IPS-18a (cell line): ENCODE results near the gene SH3RF1.

Experiments
- H3K27ac ChIP-seq: one replicate; pipeline ENCODE4 v1.5.1; 2013; ENCODE audit warnings: low read length
- H3K27me3 ChIP-seq: one replicate; pipeline ENCODE4 v1.6.1; 2013; ENCODE audit warnings: mild to moderate bottlenecking, low read length; ENCODE audit not compliant: control insufficient read depth, insufficient read depth
- H3K36me3 ChIP-seq: one replicate; pipeline ENCODE4 v1.6.1; 2013; ENCODE audit warnings: low read depth, low read length; ENCODE audit not compliant: control insufficient read depth
- H3K4me1 ChIP-seq: one replicate; pipeline ENCODE4 v1.6.1; 2013; ENCODE audit warnings: low read depth, low read length; ENCODE audit not compliant: control insufficient read depth
- H3K4me3 ChIP-seq: one replicate; pipeline ENCODE4 v1.5.1; 2013; ENCODE audit warnings: low read length
- H3K9ac ChIP-seq: one replicate; pipeline ENCODE4 v1.6.1; 2013; ENCODE audit warnings: mild to moderate bottlenecking, low read length, moderate library complexity
- H3K9me3 ChIP-seq: one replicate; pipeline ENCODE4 v1.6.1; 2013; ENCODE audit warnings: low read depth, low read length; ENCODE audit not compliant: control insufficient read depth

The SH3RF1 gene

DNA sequence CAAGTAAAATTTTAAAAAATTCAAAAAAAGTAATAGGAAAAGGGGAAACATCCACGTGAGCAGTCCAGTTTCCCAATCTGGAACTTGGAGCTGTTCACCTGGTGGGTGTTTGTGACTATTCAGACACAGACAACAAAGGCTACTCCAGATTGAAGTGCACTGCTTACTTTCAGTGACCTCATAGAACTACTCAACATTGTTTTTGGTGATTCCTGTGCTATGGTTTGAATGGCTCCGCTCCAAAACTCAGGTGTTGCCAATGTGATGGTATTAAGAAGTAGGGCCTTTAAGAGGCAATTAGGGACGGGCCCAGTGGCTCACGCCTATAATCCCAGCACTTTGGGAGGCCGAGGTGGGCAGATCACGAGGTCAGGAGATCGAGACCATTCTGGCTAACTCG, 22.1 kb downstream of the SH3RF1 start:
- Histone ChIP-seq H3K27ac (no peak overlapping the region), H3K9me3 (no peaks in the 10 kb centered on the region), H3K9ac (no peak overlapping the region), H3K36me3 (no peaks in the 10 kb centered on the region), H3K4me1 (peaks cover 44% of the 10 kb centered on the region), H3K27me3 (no peaks in the 10 kb centered on the region), H3K4me3 (no peak overlapping the region)

DNA sequence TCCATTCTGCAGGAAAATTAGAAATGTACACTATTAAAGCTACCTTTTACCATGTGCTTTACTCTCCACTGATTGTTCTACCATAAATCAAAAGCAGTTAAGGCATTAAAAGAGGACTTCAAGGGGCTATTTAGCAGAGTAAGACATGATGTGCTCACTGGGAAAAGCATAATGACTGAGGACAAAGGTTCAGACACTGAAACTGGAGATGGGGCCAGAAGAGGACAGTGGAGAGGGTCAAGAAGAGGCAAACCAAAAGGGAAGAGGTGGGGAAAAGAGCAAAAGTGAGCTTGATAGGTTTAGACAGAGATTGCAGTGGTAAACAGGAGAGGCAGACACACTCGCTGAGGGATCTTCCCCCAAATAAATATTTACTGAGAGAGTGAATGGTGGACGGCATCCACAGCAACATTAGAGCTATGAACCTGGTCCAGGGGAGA, 23.8 kb downstream of the SH3RF1 start:
- Histone ChIP-seq H3K4me3 (no peak overlapping the region), H3K9me3 (no peaks in the 10 kb centered on the region), H3K27me3 (no peaks in the 10 kb centered on the region), H3K36me3 (no peaks in the 10 kb centered on the region), H3K9ac (no peak overlapping the region), H3K27ac (no peak overlapping the region), H3K4me1 (peaks cover 29% of the 10 kb centered on the region)

DNA sequence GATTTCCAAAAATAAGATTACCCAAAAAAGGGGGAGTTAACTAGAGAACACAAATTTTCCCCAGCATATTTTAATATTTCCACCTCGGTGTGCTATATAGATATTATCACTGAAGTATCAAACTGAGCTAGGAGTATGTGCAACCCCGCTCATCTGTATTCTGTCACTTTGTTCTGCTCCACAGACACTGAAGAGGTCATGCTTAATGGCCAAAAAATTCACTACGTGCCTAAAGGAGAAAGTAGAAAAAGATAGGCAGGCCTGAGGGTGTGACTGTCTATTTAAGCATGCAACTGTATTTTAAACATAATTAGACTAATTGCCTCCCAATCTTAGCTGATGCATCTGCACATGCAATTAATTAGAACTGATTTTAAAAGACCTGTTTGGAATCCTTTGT, 24.5 kb downstream of the SH3RF1 start:
- peaks cover 22% of the 10 kb centered on the region for H3K4me1 ChIP-seq

DNA sequence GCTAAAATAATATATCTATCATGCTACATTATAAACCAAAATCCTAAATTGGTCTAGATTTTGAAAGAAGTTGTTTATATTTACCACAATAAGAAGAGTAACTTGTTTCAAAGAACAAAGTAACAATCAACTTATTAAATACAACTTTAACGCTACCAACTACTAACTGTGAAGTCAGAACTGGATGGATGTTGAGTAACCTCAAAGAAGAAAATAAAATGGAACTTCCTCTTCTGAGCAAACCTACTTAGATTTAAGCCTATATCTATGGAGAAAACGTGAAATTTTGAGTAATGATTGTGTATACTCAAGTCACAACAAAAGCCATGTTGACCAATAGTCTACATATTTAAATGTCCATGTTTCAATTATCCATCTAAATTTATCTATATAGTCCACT, 25.7 kb downstream of the SH3RF1 start:
- H3K9me3 ChIP-seq: no peaks in the 10 kb centered on the region
- H3K4me3 ChIP-seq: no peak overlapping the region
- no peaks in the 10 kb centered on the region for H3K36me3 ChIP-seq
- H3K4me1 ChIP-seq: peaks cover 17% of the 10 kb centered on the region
- H3K27ac ChIP-seq: no peak overlapping the region
- H3K9ac ChIP-seq: no peak overlapping the region
- H3K27me3 ChIP-seq: no peaks in the 10 kb centered on the region

More for the DNA sequence above, 24.5 kb downstream of the SH3RF1 start:
- no peak overlapping the region for H3K4me3 ChIP-seq
- H3K27ac ChIP-seq: no peak overlapping the region
- H3K27me3 ChIP-seq: no peaks in the 10 kb centered on the region
- H3K9me3 ChIP-seq: no peaks in the 10 kb centered on the region
- H3K36me3 ChIP-seq: no peaks in the 10 kb centered on the region
- no peak overlapping the region for H3K9ac ChIP-seq

DNA sequence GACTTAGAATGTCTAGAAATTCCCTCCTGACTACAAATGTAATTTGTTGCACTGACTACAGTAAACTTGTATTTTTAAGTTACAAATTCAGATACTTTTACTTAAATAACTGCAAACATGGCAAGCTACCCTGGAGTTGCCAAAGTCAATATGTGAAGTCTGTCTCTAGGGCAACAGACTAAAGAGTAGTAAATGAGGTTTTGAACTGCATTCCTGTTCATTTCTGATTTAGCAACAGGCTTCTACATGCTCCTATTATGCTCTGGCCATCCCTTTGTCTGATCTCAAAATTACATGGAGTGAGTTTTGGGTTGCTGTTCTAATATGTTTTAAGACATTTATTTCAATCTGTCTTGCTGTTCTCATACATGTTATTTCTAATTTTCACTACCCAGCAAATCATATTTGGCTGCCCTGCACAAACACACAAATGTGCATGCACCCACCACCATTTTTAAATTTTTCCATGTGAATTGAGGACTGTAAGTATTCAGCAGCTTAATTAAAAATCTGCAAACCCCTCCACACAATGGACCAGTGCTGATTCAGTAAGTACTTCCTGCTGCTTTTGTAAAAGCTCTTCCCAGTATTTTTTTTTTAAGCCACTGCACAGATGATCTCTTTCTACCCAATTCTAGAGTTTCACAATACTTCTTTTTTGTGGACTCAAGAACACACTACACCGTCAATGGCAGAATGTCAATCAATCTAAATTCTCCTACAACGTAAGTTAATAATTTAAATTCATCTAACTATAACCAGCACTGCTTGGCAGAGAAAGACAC, 26.7 kb downstream of the SH3RF1 start:
- H3K4me1 ChIP-seq: peaks cover 17% of the 10 kb centered on the region
- no peak overlapping the region for H3K4me3 ChIP-seq
- no peaks in the 10 kb centered on the region for H3K27me3 ChIP-seq
- H3K27ac ChIP-seq: peak overlapping the region; percentile 67
- no peaks in the 10 kb centered on the region for H3K9me3 ChIP-seq
- no peaks in the 10 kb centered on the region for H3K36me3 ChIP-seq
- H3K9ac ChIP-seq: peak overlapping the region; percentile 0

DNA sequence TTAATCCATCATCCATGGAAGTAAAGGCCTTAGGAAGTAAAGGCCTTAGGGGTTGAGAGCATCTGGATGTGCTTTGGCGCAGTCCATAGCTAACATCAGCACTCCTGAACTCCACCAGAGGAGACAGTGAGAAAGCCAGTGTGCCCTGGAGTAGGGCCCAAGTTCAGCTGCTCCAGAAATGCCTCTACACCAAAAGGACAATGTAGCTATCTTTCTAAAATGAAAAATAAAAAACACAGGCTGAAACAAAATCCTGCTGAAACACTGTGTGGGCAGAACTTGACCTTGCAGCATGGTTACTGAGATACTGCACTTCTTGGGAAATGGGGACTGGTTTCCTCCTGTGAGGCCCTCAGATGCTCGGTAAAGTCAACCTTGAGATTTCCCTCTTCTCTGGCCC, 29.3 kb downstream of the SH3RF1 start:
- Histone ChIP-seq H3K36me3 (no peaks in the 10 kb centered on the region), H3K9me3 (no peaks in the 10 kb centered on the region), H3K4me1 (peaks cover 17% of the 10 kb centered on the region), H3K4me3 (no peak overlapping the region), H3K27ac (no peak overlapping the region), H3K27me3 (no peaks in the 10 kb centered on the region), H3K9ac (no peak overlapping the region)

DNA sequence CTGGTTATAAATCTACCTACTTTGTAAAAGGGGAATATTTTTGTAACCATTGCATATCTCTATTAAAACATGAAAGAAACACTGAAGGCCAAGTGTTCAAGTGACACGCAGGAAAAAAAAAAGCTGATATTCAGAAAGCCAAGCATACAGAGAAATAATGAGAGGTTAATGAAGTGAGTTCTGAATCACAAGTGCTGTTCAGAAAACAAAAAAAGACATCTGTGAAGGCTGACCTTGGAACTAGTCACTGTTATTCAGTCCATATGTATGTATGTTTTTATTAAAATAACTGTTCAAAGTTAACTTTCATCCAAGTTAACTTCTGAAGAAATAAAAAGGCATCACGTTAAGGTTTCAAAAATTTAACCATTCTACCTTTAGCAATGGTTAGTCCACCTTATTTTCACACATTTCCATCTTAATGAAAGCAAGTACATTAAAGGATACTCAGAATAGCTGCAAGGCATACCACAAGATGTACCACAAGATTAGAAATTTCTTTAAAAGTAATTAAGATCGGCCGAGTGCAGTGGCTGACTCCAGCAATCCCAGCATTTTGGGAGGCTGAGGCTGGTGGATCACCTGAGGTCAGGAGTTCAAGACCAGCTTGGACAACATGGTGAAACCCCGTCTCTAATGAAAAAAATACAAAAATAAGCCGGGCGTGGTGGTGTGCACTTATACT, 31.4 kb downstream of the SH3RF1 start:
- H3K9ac ChIP-seq: no peak overlapping the region
- no peaks in the 10 kb centered on the region for H3K27me3 ChIP-seq
- H3K4me1 ChIP-seq: peaks cover 9% of the 10 kb centered on the region
- H3K36me3 ChIP-seq: no peaks in the 10 kb centered on the region
- no peak overlapping the region for H3K4me3 ChIP-seq
- H3K9me3 ChIP-seq: no peaks in the 10 kb centered on the region
- H3K27ac ChIP-seq: no peak overlapping the region

DNA sequence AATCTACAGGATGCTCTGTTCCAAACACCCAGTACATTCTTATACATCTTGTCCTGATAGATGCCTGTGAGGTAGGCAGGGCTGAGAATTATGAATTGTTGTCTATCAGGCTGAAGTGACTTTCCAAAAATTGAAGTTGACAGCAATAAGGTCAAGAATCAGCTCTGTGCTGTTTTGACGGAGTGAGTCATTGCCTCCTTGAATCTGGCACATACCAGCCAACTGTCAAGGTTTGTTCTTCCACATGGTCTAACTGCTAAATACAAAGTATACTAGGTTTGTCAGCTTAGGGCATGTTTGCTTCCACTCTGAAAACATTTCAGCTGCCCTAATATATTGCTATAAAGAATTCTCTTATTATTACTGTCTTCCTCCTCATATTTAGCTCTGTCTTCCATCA, 32.3 kb downstream of the SH3RF1 start:
- H3K27me3 ChIP-seq: no peaks in the 10 kb centered on the region
- H3K4me3 ChIP-seq: no peak overlapping the region
- H3K4me1 ChIP-seq: no peaks in the 10 kb centered on the region
- no peaks in the 10 kb centered on the region for H3K9me3 ChIP-seq
- H3K9ac ChIP-seq: no peak overlapping the region
- H3K36me3 ChIP-seq: no peaks in the 10 kb centered on the region
- H3K27ac ChIP-seq: no peak overlapping the region

DNA sequence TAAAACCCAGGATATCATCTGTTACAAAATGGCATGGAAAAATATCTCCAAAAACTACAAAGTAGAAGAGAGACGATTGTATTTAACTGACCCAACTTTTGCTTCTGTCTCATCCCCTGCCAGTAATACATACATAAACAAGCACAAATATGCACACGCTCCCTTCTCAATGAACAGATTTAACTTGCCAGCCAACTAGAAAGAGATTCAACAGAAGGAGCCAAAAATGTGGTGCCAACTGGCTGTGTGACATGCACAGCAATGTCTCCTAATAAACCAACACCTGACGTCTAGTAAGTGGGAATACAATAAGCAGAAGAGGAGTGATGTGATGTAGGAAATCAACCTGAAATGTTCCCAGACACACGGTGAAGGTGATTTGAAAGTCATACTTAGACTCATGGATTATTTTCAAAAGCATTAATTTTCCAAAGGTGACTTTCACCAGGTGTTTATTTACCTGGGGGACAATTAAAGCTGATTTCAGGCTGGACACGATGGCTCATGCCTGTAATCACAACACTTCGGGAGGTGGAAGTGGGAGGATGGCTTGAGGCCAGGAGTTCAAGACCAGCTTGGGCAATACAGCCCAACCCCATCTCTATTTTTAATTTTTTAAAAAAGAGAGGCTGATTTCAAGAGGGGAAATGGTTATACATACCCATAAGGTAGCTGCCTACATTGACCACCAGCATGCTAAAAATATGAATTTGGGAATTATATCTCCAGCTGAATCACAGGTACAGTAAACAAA, 33.7 kb downstream of the SH3RF1 start:
- H3K36me3 ChIP-seq: no peaks in the 10 kb centered on the region
- no peak overlapping the region for H3K27ac ChIP-seq
- H3K4me1 ChIP-seq: no peaks in the 10 kb centered on the region
- no peaks in the 10 kb centered on the region for H3K9me3 ChIP-seq
- H3K9ac ChIP-seq: no peak overlapping the region
- no peaks in the 10 kb centered on the region for H3K27me3 ChIP-seq
- H3K4me3 ChIP-seq: no peak overlapping the region

DNA sequence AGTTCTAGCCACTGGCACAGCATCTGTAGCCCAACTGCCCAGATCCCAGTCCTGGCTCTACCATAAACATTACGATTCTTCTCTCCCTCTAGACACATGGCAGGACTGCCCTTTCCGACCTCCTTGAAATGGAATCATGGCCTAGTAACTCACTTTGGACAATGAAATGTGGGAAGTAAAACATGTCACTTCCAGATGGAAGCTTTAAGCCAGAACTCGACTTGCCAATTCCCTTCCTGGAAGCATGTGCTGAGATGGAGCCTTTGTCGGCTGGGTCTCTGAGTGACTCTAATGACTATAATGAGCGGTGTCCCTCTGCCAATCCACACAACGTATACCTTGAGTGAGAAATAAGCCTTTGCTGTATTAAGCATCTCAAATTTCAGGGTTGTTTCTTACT, 34.7 kb downstream of the SH3RF1 start:
- no peak overlapping the region for H3K27ac ChIP-seq
- H3K27me3 ChIP-seq: no peaks in the 10 kb centered on the region
- H3K9ac ChIP-seq: no peak overlapping the region
- H3K4me1 ChIP-seq: no peaks in the 10 kb centered on the region
- H3K4me3 ChIP-seq: no peak overlapping the region
- no peaks in the 10 kb centered on the region for H3K9me3 ChIP-seq
- no peaks in the 10 kb centered on the region for H3K36me3 ChIP-seq

DNA sequence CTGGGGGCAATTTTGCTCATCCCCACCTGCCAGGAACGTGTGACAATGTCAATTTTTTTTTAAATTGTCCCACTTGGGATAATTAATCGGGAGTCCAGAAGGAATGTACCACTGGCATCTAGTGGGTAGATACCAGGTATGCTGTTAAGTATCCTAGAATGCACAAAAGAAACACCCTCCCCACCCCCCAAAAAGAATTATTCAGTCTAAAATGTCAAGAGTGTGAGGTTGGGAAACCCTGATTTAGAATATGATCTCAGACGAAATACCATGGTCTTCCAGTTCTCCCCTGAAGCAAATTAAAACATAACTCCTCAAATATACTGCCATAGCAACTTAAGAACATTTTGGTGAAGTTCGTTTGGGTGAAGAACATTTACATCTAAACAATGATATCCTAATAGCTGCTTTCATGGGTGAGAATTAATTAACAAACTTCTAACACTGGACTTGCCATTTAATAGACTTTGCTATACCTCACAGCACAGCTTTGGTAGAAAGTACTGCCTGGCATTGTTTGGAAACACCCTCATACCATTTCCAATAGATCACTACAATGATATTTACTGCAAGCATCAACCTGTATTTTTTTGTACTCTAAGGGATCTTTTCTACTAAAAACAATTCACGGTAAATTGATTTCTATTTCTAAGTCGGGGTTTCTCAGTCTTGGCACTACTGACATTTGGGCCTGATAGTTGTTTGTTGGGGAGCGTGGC, 36.5 kb downstream of the SH3RF1 start:
- Histone ChIP-seq H3K4me1 (peaks cover 5% of the 10 kb centered on the region), H3K9ac (no peak overlapping the region), H3K9me3 (no peaks in the 10 kb centered on the region), H3K4me3 (no peak overlapping the region), H3K27me3 (no peaks in the 10 kb centered on the region), H3K27ac (no peak overlapping the region), H3K36me3 (no peaks in the 10 kb centered on the region)
